ENCODE results near the gene ZNF718.
"Not testable (repeated sequence)": the region's sequence is repeated elsewhere in the genome, so short reads cannot be mapped to it uniquely, and the experiment has no call there.

The ZNF718 gene

GRCh38 chr4:124275-125081 is at the start of gene ZNF718:
Gene ZNF718 (plus strand): TSS chr4:124501. CDS start chr4:124671, 170 bp downstream.
- in situ Hi-C loops (cut with HindIII; ENCODE audit: low sequenced_read_pairs), result no loop called here

DNA sequence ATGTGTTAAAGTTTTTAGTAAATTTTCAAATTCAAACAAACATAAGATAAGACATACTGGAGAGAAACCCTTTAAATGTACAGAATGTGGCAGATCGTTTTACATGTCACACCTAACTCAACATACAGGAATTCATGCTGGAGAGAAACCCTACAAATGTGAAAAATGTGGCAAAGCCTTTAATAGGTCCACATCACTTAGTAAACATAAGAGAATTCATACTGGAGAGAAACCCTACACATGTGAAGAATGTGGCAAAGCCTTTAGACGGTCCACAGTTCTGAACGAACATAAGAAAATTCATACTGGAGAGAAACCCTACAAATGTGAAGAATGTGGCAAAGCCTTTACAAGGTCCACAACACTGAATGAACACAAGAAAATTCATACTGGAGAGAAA is 38.4 kb upstream of the ZNF718 start:
- in situ Hi-C loops (cut with HindIII; ENCODE audit: low sequenced_read_pairs), result no loop called here

GRCh38 chr4:86559-87324 is 37.6 kb upstream of the ZNF718 start:
- in situ Hi-C loops (cut with HindIII; ENCODE audit: low sequenced_read_pairs), result not testable (repeated sequence)

GRCh38 chr4:98386-98785 is 25.9 kb upstream of the ZNF718 start:
- in situ Hi-C loops (cut with HindIII; ENCODE audit: low sequenced_read_pairs), result no loop called here

DNA sequence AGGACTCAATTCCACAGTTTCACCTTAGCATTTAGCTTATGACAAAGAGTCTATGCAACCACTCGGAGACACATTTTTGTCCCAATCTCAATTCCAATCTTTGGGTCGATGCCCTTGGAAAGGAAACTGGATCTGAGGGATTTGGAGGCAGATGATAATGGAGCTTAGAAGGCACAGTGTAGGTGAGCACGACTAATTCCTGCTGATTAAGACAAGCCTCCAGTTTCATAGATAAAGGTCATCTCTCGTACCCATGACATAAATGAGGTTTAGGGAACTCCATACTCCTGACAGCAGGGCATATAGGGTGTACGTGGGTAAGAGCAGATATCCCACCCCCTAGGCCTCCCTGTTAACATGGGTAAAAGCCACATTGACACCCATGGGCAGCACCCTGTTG is 24.4 kb upstream of the ZNF718 start:
- in situ Hi-C loops (cut with HindIII; ENCODE audit: low sequenced_read_pairs), result no loop called here

DNA sequence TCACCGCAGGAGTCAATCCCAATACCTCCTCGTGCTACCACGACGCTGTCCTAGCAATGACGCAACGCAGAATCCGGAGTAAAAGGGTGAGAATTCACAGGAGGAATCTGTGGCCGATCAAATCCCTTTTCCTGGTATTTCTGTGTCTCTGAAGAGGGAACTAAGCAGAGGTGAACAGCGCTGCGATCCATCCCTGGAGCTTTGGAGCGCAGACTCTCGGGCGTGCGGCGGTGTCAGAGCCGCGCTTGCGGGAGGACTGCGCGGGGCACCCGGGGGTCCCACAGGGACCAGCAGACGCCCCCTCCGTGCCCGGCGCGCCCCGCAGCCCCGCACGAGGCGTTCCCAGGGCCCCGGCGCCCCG is 17.2 kb upstream of the ZNF718 start:
- in situ Hi-C loops (cut with HindIII; ENCODE audit: low sequenced_read_pairs), result no loop called here

DNA sequence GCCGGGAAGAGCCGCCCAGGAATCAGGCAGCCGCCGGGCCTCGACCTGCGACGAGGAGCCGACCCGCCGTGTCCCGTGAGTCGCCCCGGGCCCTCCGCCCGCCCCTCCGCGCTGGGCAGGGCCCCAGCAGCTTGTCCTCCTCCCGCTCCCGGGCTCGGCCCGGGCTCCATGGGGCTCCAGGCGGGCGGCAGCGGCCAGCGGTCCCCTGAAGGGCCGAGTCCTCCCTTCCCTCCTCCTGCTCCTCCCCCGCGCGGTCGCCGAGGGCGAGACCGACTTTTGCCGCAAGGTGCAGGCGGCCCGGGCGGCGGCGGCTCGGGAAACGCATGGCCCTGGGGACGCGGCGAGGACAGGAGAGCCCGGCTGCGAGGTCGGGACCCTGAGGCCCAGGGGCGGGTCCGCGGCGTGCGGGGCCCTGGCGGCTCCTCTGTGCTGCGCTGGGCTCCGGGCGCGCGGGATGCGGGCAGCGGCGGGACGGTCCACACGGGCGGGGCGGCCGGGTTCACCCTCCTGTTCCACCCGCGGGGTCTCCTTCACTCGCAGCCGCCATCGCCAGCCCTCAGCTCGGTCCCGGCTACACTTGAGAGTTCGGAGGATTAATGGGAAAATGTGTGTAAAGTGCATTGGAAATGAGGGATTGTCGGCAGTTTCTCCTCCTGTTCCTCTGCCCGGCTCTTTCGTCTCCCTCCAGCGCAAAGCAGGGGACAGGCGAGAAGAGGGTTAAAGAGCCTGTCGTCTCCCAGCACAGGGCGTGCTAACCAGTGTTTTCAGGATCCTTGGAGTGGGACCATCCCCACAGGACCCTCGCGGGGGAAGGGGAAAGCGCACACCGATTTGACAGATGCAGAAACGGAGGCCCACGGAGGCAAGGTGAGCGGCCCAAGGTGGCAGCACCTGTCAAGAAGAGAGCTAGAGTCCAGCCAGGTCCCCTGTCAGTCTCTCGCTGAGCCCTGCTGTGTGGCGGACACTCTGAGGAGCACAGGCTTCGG is 16.6 kb upstream of the ZNF718 start:
- in situ Hi-C loops (cut with HindIII; ENCODE audit: low sequenced_read_pairs), result no loop called here

DNA sequence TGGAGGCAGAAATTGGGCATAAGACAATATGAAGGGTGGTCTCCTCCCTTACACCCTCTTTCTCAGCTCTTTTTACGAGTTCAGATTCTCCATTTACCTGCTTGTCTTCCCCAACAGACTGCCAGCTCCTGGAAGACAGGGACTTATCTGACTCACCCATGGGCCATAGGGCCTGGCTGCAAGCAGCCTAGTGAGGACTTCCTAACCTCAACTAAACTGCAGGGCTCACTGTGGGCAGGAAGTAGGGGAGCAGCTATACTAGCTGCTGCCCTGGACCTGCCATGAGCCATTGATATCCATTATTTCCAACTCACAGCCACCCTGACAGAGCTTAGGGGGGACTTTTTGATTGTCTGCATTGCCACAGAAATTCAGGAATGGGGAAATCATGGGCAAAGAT is 11.5 kb upstream of the ZNF718 start:
- in situ Hi-C loops (cut with HindIII; ENCODE audit: low sequenced_read_pairs), result no loop called here

DNA sequence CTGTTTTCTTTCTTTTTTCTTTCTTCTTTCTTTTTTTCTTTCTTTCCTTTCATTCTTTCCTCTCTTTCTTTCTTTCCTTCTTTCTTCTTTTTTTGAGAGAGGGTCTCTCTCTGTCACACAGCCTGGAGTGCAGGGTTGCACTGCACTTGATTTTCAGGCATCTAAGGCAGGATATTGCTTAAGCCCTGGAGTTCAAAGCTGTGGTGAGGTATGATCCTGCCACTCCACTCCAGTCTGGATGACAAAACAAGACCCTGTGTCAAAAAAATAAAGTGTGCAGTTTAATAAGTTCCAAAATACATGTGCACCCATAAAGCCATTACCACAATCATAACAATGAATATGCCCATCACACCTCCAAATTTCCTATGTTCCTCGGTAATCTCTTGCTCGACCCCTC is 10.6 kb upstream of the ZNF718 start:
- in situ Hi-C loops (cut with HindIII; ENCODE audit: low sequenced_read_pairs), result no loop called here

- in situ Hi-C loops (cut with HindIII; ENCODE audit: low sequenced_read_pairs), result no loop called here
Measured at GRCh38 chr4:114149-114548, 10.2 kb upstream of the ZNF718 start.

- in situ Hi-C loops (cut with HindIII; ENCODE audit: low sequenced_read_pairs), result no loop called here
Measured at GRCh38 chr4:116499-116898, 7.8 kb upstream of the ZNF718 start.

GRCh38 chr4:120616-121015 is 3.7 kb upstream of the ZNF718 start:
- in situ Hi-C loops (cut with HindIII; ENCODE audit: low sequenced_read_pairs), result no loop called here

- in situ Hi-C loops (cut with HindIII; ENCODE audit: low sequenced_read_pairs), result no loop called here
Measured at GRCh38 chr4:121408-122084, 2.8 kb upstream of the ZNF718 start.

DNA sequence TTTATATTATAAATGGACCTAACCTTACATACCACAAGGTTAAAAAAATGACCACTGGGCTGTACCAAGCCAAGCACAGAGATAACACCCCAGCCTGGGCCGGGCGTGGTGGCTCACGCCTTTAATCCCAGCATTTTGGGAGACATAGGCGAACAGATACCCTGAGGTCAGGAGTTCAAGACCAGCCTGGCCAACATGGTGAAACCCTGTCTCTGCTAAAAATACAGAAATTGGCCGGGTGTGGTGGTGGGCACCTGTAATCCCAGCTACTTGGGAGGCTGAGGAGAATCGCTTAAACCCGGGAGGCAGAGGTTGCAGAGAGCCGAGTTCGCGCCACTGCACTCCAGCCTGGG is 403 bp upstream of the ZNF718 start:
- in situ Hi-C loops (cut with HindIII; ENCODE audit: low sequenced_read_pairs), result not testable (repeated sequence)

- in situ Hi-C loops (cut with HindIII; ENCODE audit: low sequenced_read_pairs), result no loop called here
Measured at GRCh38 chr4:125091-125771, 930 bp downstream of the ZNF718 start.

GRCh38 chr4:125833-126232 is 1.5 kb downstream of the ZNF718 start:
- in situ Hi-C loops (cut with HindIII; ENCODE audit: low sequenced_read_pairs), result no loop called here

DNA sequence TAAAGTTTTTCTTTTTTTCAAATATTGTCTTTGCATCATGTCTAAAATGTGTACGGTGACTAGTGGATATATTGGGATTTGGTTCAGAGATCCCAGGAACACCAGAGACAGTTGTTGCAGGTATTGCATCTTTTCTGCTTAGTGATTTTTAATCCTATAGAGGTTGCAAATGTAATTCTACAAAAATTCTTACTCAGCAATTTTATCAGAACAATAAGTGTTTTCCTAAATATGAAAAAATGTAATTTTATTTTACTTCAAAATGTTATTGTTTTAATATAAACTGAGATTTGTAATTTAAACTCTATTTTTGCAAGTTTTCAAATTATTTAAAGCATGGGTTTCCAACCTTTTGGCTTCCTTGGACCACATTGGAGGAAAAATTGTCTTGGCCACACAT is 8.2 kb downstream of the ZNF718 start:
- in situ Hi-C loops (cut with HindIII; ENCODE audit: low sequenced_read_pairs), result no loop called here

- in situ Hi-C loops (cut with HindIII; ENCODE audit: low sequenced_read_pairs), result no loop called here
Measured at GRCh38 chr4:138935-139334, 14.6 kb downstream of the ZNF718 start.

DNA sequence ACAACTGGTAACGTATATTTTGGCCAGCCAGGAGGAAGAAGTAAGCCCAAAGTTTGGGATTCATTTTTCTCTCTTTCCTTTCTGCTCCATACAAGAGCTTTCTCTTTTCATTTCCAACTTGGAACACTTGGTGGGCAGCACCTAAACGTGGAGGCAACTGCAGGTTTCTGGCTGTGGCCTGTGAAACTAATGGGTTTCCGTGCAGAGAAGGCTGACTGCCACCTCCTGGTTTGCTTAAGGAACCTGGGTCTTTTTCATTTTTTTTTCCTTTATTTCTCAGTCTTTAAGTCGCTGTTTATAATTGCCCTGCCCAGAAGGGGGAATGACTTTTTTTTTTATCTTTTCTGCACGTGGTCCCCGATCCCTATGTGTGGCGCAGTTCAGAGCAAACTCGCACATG is 15.4 kb downstream of the ZNF718 start:
- in situ Hi-C loops (cut with HindIII; ENCODE audit: low sequenced_read_pairs), result no loop called here

DNA sequence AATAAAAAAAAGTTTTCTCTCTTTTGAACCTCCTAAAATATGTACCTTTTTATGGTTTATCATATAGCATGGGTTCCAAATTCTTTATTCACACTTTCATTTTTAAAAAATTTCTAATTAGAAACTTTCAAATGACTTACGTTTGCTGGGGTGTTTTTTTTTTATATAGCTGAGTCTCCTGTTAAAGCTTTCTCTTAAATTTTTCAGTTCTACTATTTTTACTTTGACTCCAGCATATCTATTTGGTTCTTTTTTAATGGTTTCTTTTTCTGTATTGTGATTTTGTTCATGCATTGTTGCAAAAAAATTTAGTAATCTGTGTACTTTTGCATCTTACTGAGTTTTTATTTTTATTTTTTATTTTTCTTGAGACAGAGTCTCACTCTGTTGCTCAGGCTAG is 22.3 kb downstream of the ZNF718 start:
- in situ Hi-C loops (cut with HindIII; ENCODE audit: low sequenced_read_pairs), result no loop called here
